ENCODE measurements around the gene CDC42SE2. TPM values are rescaled to one million over a fixed set of nuclear protein-coding genes. Genes with fewer than 3 reads are reported as not detected.

The CDC42SE2 gene
- total and polyA plus RNA-seq, 2 experiments from 2014 or later: 24.2 to 36.2 TPM

DNA sequence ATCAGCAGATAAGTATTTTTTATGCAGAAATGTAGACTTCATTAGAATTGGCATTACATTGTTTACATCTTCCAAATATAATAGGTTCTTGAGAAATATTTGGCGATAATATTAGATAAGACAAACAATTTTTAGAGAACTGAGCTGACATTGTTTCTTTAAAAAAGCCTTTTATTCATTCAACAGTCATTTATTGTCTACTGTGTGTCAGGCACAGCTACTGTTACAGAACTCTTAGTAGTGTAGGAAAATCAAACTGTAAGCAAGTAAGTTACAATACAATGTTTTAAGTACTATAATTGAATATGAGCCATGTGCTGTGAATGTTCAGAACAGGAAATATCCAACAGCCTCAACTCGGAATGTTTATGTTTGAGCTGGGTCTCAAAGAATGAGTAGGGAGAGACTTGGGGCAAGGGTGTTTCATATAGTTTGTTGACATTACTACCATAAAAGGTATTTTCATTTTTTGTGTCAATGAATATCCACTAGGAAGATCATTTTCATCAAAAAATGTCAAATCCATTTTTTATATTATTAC, 114.0 kb downstream of the CDC42SE2 start (continued):
- TF ChIP-seq CREB1 (CRISPR knock-in tag; IDR thresholded peaks at IDR 0.05; ENCODE audit: low read depth) (no peak), EZH2phosphoT487 (IDR thresholded peaks at IDR 0.05; ENCODE audit: unreplicated experiment) (no peak), EZH2 (IDR thresholded peaks at IDR 0.05; ENCODE audit: low read depth, unreplicated experiment) (no peak), STAT1 (IDR thresholded peaks at IDR 0.05; ENCODE audit: unreplicated experiment) (no peak), JUNB (IDR thresholded peaks at IDR 0.05; ENCODE audit: unreplicated experiment) (no peak), ZNF331 (CRISPR knock-in tag; IDR thresholded peaks at IDR 0.05; ENCODE audit: low read depth) (no peak)

DNA sequence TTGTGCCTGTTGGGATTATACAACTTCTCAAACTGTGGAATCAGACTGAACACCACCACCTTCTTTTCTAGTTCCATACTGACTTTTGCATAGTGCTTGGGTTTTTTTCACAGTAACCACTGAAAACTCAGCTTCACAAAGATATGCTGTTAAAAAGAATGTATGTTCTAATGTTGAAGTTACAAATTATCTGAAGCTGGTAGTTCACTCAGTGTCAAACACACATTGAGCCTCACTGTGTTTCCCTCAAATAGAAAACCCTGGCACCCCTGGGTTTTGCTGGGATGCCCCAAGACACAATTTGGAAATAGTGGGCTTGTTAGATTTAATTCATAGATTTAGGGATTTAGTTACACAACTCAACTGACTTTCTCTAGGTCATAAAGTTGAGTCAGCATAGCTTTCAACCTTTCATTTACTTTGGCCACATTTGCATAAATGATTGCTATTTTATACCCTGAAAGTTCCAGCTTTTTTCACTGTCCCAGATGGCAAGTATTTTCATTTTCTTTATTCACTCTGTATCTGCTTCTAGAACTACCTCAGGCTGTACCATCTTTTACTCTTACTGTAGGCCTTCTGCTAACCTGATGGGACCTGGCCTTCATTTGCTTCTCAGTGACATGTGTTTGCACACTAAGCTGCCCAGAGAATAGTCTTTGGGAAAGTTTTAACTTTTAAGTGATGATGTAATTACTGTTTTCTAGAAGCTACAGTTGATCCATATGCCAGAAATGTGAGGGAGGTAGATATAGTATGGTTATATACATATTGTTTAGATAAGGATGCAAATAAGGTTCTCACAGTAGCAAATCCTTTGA, 115.1 kb downstream of the CDC42SE2 start:
- Mint-ChIP-seq H3K4me1 (peaks cover 16% of the 10 kb centered on the region; the same call in 2 of the 3 replicates), H3K4me3 (no peak overlapping the region), H3K36me3 (ENCODE audit: low read depth) (no peaks in the 10 kb centered on the region), H3K9me3 (no peaks in the 10 kb centered on the region), H3K27me3 (ENCODE audit: insufficient read depth, low read depth, poor library complexity) (peaks cover 3% of the 10 kb centered on the region), H3K27ac (0 out of 2 replicates have a peak overlapping the region, but pooled peaks have one; percentile 5)
- no peak for DNase-seq (ENCODE audit: low spot score)
- H3K36me3 ChIP-seq (ENCODE audit: insufficient read depth): no peaks in the 10 kb centered on the region
- no peak overlapping the region for H3K4me3 ChIP-seq
- peaks cover 5% of the 10 kb centered on the region for H3K4me1 ChIP-seq (ENCODE audit: insufficient read depth)
- peak overlapping the region; percentile 8; the same call in 1 of the 2 replicates for H3K27ac ChIP-seq (ENCODE audit: low read depth)
- no peaks in the 10 kb centered on the region for H3K27me3 ChIP-seq (ENCODE audit: insufficient read depth)
- no peak overlapping the region for H2AFZ ChIP-seq
- no peaks in the 10 kb centered on the region for H3F3A ChIP-seq (replicated peaks; ENCODE audit: low read depth)
- no peaks in the 10 kb centered on the region for H4K20me1 ChIP-seq (replicated peaks; ENCODE audit: insufficient read depth)
- no peaks in the 10 kb centered on the region for H3K9me2 ChIP-seq (ENCODE audit: insufficient read depth)
- ATAC-seq: no peak
- H3K4me2 ChIP-seq: no peak overlapping the region
- 0 out of 2 replicates have a peak, but pooled peaks cover 8% of the 10 kb centered on the region for H3K79me2 ChIP-seq (replicated peaks; ENCODE audit: insufficient read depth)
- TF ChIP-seq POLR2AphosphoS5 (IDR thresholded peaks at IDR 0.05; ENCODE audit: low read depth) (no peak), EZH2phosphoT487 (IDR thresholded peaks at IDR 0.05; ENCODE audit: unreplicated experiment) (no peak), ZNF114 (CRISPR knock-in tag; IDR thresholded peaks at IDR 0.05) (no peak), CREB1 (CRISPR knock-in tag; IDR thresholded peaks at IDR 0.05; ENCODE audit: low read depth) (no peak), JUNB (IDR thresholded peaks at IDR 0.05; ENCODE audit: unreplicated experiment) (no peak), NANOG (IDR thresholded peaks at IDR 0.05; ENCODE audit: borderline replicate concordance) (no peak), EZH2 (IDR thresholded peaks at IDR 0.05; ENCODE audit: low read depth, unreplicated experiment) (no peak), ZNF331 (CRISPR knock-in tag; IDR thresholded peaks at IDR 0.05; ENCODE audit: low read depth) (no peak)
- TF ChIP-seq, protein P1, sequence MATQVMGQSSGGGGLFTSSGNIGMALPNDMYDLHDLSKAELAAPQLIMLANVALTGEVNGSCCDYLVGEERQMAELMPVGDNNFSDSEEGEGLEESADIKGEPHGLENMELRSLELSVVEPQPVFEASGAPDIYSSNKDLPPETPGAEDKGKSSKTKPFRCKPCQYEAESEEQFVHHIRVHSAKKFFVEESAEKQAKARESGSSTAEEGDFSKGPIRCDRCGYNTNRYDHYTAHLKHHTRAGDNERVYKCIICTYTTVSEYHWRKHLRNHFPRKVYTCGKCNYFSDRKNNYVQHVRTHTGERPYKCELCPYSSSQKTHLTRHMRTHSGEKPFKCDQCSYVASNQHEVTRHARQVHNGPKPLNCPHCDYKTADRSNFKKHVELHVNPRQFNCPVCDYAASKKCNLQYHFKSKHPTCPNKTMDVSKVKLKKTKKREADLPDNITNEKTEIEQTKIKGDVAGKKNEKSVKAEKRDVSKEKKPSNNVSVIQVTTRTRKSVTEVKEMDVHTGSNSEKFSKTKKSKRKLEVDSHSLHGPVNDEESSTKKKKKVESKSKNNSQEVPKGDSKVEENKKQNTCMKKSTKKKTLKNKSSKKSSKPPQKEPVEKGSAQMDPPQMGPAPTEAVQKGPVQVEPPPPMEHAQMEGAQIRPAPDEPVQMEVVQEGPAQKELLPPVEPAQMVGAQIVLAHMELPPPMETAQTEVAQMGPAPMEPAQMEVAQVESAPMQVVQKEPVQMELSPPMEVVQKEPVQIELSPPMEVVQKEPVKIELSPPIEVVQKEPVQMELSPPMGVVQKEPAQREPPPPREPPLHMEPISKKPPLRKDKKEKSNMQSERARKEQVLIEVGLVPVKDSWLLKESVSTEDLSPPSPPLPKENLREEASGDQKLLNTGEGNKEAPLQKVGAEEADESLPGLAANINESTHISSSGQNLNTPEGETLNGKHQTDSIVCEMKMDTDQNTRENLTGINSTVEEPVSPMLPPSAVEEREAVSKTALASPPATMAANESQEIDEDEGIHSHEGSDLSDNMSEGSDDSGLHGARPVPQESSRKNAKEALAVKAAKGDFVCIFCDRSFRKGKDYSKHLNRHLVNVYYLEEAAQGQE (IDR thresholded peaks at IDR 0.05; ENCODE audit: unreplicated experiment): no peak
- TF ChIP-seq, protein P2, sequence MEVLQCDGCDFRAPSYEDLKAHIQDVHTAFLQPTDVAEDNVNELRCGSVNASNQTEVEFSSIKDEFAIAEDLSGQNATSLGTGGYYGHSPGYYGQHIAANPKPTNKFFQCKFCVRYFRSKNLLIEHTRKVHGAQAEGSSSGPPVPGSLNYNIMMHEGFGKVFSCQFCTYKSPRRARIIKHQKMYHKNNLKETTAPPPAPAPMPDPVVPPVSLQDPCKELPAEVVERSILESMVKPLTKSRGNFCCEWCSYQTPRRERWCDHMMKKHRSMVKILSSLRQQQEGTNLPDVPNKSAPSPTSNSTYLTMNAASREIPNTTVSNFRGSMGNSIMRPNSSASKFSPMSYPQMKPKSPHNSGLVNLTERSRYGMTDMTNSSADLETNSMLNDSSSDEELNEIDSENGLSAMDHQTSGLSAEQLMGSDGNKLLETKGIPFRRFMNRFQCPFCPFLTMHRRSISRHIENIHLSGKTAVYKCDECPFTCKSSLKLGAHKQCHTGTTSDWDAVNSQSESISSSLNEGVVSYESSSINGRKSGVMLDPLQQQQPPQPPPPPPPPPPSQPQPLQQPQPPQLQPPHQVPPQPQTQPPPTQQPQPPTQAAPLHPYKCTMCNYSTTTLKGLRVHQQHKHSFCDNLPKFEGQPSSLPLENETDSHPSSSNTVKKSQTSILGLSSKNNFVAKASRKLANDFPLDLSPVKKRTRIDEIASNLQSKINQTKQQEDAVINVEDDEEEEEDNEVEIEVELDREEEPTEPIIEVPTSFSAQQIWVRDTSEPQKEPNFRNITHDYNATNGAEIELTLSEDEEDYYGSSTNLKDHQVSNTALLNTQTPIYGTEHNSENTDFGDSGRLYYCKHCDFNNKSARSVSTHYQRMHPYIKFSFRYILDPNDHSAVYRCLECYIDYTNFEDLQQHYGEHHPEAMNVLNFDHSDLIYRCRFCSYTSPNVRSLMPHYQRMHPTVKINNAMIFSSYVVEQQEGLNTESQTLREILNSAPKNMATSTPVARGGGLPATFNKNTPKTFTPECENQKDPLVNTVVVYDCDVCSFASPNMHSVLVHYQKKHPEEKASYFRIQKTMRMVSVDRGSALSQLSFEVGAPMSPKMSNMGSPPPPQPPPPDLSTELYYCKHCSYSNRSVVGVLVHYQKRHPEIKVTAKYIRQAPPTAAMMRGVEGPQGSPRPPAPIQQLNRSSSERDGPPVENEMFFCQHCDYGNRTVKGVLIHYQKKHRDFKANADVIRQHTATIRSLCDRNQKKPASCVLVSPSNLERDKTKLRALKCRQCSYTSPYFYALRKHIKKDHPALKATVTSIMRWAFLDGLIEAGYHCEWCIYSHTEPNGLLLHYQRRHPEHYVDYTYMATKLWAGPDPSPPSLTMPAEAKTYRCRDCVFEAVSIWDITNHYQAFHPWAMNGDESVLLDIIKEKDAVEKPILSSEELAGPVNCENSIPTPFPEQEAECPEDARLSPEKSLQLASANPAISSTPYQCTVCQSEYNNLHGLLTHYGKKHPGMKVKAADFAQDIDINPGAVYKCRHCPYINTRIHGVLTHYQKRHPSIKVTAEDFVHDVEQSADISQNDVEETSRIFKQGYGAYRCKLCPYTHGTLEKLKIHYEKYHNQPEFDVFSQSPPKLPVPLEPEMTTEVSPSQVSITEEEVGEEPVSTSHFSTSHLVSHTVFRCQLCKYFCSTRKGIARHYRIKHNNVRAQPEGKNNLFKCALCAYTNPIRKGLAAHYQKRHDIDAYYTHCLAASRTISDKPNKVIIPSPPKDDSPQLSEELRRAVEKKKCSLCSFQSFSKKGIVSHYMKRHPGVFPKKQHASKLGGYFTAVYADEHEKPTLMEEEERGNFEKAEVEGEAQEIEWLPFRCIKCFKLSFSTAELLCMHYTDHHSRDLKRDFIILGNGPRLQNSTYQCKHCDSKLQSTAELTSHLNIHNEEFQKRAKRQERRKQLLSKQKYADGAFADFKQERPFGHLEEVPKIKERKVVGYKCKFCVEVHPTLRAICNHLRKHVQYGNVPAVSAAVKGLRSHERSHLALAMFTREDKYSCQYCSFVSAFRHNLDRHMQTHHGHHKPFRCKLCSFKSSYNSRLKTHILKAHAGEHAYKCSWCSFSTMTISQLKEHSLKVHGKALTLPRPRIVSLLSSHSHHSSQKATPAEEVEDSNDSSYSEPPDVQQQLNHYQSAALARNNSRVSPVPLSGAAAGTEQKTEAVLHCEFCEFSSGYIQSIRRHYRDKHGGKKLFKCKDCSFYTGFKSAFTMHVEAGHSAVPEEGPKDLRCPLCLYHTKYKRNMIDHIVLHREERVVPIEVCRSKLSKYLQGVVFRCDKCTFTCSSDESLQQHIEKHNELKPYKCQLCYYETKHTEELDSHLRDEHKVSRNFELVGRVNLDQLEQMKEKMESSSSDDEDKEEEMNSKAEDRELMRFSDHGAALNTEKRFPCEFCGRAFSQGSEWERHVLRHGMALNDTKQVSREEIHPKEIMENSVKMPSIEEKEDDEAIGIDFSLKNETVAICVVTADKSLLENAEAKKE (CRISPR knock-in tag; IDR thresholded peaks at IDR 0.05): no peak
